Measurements from ENCODE around the gene USP17L21.
"Not testable (repeated sequence)": the region's sequence is repeated elsewhere in the genome, so short reads cannot be mapped to it uniquely, and the experiment has no call there.

The USP17L21 gene, protein sequence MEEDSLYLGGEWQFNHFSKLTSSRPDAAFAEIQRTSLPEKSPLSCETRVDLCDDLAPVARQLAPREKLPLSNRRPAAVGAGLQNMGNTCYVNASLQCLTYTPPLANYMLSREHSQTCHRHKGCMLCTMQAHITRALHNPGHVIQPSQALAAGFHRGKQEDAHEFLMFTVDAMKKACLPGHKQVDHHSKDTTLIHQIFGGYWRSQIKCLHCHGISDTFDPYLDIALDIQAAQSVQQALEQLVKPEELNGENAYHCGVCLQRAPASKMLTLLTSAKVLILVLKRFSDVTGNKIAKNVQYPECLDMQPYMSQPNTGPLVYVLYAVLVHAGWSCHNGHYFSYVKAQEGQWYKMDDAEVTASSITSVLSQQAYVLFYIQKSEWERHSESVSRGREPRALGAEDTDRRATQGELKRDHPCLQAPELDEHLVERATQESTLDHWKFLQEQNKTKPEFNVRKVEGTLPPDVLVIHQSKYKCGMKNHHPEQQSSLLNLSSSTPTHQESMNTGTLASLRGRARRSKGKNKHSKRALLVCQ

DNA sequence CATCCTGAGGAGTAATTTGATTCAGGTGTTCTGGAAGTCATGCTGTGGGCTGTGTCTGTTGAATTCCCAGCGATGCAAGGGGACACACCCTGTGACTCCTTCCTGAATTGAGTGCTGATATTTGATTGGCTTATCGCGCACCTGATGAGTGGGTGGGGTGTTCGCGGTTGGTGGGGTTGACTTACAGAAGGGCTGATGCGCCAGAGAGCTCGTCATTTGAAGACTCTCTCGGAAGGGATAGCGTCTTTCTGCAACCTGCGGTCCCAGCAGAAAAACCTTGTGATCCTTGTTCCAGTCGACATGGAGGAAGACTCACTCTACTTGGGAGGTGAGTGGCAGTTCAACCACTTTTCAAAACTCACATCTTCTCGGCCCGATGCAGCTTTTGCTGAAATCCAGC, at the start of gene USP17L21:
TSS of gene USP17L21 (plus strand) at position 301 of the 400 bp plus-strand sequence. CDS start at position 301, 0 bp downstream.
- not testable (repeated sequence) for DNase-seq

DNA sequence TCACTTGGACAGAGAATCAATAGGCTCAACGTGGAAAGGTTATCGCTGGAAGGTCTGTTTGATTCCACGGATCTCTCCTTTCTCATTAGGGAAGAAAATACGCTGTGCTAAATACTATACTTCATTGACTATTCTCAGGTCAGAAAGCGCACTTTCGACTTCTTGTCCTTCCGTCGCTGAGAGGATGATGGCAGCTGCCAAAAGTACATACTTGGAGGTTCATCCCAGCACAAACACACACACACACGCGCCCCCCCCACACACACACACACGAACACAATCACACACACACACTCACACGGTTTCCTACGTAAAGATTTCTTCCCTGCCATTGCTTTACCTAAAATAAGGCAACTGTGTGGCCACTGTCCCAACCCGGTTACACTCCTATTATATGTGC, 48.0 kb upstream of the USP17L21 start:
- not testable (repeated sequence) for DNase-seq

DNA sequence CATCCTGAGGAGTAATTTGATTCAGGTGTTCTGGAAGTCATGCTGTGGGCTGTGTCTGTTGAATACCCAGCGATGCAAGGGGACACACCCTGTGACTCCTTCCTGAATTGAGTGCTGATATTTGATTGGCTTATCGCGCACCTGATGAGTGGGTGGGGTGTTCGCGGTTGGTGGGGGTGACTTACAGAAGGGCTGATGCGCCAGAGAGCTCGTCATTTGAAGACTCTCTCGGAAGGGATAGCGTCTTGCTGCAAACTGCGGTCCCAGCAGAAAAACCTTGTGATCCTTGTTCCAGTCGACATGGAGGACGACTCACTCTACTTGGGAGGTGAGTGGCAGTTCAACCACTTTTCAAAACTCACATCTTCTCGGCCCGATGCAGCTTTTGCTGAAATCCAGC, 47.6 kb upstream of the USP17L21 start, which contains the start of gene USP17L11:
TSS of gene USP17L11 (plus strand) at position 301 of the 400 bp plus-strand sequence. CDS start at position 301, 0 bp downstream.
- not testable (repeated sequence) for DNase-seq

DNA sequence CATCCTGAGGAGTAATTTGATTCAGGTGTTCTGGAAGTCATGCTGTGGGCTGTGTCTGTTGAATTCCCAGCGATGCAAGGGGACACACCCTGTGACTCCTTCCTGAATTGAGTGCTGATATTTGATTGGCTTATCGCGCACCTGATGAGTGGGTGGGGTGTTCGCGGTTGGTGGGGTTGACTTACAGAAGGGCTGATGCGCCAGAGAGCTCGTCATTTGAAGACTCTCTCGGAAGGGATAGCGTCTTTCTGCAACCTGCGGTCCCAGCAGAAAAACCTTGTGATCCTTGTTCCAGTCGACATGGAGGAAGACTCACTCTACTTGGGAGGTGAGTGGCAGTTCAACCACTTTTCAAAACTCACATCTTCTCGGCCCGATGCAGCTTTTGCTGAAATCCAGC, 42.8 kb upstream of the USP17L21 start, which contains the start of gene USP17L12:
TSS of gene USP17L12 (plus strand) at position 301 of the 400 bp plus-strand sequence. CDS start at position 301, 0 bp downstream.
- not testable (repeated sequence) for DNase-seq

DNA sequence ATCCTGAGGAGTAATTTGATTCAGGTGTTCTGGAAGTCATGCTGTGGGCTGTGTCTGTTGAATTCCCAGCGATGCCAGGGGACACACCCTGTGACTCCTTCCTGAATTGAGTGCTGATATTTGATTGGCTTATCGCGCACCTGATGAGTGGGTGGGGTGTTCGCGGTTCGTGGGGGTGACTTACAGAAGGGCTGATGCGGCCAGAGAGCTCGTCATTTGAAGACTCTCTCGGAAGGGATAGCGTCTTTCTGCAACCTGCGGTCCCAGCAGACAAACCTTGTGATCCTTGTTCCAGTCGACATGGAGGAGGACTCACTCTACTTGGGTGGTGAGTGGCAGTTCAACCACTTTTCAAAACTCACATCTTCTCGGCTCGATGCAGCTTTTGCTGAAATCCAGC, 38.1 kb upstream of the USP17L21 start, which contains the start of gene USP17L13:
TSS of gene USP17L13 (plus strand) at position 301 of the 400 bp plus-strand sequence. CDS start at position 301, 0 bp downstream.
- DNase-seq = not testable (repeated sequence)

DNA sequence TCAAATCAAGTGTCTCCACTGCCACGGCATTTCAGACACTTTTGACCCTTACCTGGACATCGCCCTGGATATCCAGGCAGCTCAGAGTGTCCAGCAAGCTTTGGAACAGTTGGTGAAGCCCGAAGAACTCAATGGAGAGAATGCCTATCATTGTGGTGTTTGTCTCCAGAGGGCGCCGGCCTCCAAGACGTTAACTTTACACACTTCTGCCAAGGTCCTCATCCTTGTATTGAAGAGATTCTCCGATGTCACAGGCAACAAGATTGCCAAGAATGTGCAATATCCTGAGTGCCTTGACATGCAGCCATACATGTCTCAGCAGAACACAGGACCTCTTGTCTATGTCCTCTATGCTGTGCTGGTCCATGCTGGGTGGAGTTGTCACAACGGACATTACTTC, 32.4 kb upstream of the USP17L21 start:
- DNase-seq = not testable (repeated sequence)

DNA sequence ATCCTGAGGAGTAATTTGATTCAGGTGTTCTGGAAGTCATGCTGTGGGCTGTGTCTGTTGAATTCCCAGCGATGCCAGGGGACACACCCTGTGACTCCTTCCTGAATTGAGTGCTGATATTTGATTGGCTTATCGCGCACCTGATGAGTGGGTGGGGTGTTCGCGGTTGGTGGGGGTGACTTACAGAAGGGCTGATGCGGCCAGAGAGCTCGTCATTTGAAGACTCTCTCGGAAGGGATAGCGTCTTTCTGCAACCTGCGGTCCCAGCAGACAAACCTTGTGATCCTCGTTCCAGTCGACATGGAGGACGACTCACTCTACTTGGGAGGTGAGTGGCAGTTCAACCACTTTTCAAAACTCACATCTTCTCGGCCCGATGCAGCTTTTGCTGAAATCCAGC, 28.6 kb upstream of the USP17L21 start, which contains the start of gene USP17L15:
TSS of gene USP17L15 (plus strand) at position 301 of the 400 bp plus-strand sequence. CDS start at position 301, 0 bp downstream.
- not testable (repeated sequence) for DNase-seq

DNA sequence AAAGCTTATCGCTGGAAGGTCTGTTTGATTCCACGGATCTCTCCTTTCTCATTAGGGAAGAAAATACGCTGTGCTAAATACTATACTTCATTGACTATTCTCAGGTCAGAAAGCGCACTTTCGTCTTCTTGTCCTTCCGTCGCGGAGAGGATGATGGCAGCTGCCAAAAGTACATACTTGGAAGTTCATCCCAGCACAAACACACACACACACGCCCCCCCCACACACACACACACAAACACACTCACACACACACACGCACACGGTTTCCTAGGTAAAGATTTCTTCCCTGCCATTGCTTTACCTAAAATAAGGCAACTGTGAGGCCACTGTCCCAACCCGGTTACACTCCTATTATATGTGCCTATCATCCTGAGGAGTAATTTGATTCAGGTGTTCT, 24.2 kb upstream of the USP17L21 start:
- DNase-seq = not testable (repeated sequence)

DNA sequence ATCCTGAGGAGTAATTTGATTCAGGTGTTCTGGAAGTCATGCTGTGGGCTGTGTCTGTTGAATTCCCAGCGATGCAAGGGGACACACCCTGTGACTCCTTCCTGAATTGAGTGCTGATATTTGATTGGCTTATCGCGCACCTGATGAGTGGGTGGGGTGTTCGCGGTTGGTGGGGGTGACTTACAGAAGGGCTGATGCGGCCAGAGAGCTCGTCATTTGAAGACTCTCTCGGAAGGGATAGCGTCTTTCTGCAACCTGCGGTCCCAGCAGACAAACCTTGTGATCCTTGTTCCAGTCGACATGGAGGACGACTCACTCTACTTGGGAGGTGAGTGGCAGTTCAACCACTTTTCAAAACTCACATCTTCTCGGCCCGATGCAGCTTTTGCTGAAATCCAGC, 19.1 kb upstream of the USP17L21 start, which contains the start of gene USP17L17:
TSS of gene USP17L17 (plus strand) at position 301 of the 400 bp plus-strand sequence. CDS start at position 301, 0 bp downstream.
- DNase-seq = not testable (repeated sequence)

DNA sequence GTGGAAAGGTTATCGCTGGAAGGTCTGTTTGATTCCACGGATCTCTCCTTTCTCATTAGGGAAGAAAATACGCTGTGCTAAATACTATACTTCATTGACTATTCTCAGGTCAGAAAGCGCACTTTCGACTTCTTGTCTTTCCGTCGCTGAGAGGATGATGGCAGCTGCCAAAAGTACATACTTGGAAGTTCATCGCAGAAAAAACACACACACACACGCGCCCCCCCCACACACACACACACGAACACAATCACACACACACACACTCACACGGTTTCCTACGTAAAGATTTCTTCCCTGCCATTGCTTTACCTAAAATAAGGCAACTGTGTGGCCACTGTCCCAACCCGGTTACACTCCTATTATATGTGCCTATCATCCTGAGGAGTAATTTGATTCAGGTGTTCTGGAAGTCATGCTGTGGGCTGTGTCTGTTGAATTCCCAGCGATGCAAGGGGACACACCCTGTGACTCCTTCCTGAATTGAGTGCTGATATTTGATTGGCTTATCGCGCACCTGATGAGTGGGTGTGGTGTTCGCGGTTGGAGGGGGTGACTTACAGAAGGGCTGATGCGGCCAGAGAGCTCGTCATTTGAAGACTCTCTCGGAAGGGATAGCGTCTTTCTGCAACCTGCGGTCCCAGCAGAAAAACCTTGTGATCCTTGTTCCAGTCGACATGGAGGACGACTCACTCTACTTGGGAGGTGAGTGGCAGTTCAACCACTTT, 14.6 kb upstream of the USP17L21 start, which contains the start of gene USP17L18:
TSS of gene USP17L18 (plus strand) at position 678 of the 728 bp plus-strand sequence. CDS start at position 678, 0 bp downstream.
- not testable (repeated sequence) for DNase-seq

DNA sequence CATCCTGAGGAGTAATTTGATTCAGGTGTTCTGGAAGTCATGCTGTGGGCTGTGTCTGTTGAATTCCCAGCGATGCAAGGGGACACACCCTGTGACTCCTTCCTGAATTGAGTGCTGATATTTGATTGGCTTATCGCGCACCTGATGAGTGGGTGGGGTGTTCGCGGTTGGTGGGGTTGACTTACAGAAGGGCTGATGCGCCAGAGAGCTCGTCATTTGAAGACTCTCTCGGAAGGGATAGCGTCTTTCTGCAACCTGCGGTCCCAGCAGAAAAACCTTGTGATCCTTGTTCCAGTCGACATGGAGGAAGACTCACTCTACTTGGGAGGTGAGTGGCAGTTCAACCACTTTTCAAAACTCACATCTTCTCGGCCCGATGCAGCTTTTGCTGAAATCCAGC, 9.6 kb upstream of the USP17L21 start, which contains the start of gene USP17L19:
TSS of gene USP17L19 (plus strand) at position 301 of the 400 bp plus-strand sequence. CDS start at position 301, 0 bp downstream.
- not testable (repeated sequence) for DNase-seq

DNA sequence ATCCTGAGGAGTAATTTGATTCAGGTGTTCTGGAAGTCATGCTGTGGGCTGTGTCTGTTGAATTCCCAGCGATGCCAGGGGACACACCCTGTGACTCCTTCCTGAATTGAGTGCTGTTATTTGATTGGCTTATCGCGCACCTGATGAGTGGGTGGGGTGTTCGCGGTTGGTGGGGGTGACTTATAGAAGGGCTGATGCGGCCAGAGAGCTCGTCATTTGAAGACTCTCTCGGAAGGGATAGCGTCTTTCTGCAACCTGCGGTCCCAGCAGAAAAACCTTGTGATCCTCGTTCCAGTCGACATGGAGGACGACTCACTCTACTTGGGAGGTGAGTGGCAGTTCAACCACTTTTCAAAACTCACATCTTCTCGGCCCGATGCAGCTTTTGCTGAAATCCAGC, 4.8 kb upstream of the USP17L21 start, which contains the start of gene USP17L20:
TSS of gene USP17L20 (plus strand) at position 301 of the 400 bp plus-strand sequence. CDS start at position 301, 0 bp downstream.
- not testable (repeated sequence) for DNase-seq

DNA sequence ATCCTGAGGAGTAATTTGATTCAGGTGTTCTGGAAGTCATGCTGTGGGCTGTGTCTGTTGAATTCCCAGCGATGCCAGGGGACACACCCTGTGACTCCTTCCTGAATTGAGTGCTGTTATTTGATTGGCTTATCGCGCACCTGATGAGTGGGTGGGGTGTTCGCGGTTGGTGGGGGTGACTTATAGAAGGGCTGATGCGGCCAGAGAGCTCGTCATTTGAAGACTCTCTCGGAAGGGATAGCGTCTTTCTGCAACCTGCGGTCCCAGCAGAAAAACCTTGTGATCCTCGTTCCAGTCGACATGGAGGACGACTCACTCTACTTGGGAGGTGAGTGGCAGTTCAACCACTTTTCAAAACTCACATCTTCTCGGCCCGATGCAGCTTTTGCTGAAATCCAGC, 4.6 kb downstream of the USP17L21 start, which contains the start of gene USP17L22:
TSS of gene USP17L22 (plus strand) at position 301 of the 400 bp plus-strand sequence. CDS start at position 301, 0 bp downstream.
- not testable (repeated sequence) for DNase-seq

DNA sequence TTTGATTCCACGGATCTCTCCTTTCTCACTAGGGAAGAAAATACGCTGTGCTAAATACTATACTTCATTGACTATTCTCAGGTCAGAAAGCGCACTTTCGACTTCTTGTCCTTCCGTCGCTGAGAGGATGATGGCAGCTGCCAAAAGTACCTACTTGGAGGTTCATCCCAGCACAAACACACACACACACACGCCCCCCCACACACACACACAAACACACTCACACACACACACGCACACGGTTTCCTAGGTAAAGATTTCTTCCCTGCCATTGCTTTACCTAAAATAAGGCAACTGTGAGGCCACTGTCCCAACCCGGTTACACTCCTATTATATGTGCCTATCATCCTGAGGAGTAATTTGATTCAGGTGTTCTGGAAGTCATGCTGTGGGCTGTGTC, 9.0 kb downstream of the USP17L21 start:
- DNase-seq = not testable (repeated sequence)
